Lower lobe of right lung (tissue), 2 donors: ENCODE results near the gene KIAA1217. TPM values are rescaled to one million over a fixed set of nuclear protein-coding genes. Genes with fewer than 3 reads are reported as not detected.

ENCODE experiments used
- ATAC-seq, 2 donors: fragments of 200-7000 bp; cut with Tn5 transposase; one replicate each; pipeline ENCODE4 v1.9.1; 2020 to 2022; ENCODE audit warnings: mild to moderate bottlenecking in 2 of 2, moderate library complexity in 2 of 2
- DNase-seq: peaks from one replicate; pipeline ENCODE4 v3.0.0-alpha.2; 2020
- H3K27ac ChIP-seq: fragments of 200-600 bp; one replicate; pipeline ENCODE4 v1.8.0; 2022
- H3K27me3 ChIP-seq: fragments of 200-600 bp; one replicate; pipeline ENCODE4 v1.8.0; 2022; ENCODE audit warnings: low read depth
- H3K36me3 ChIP-seq: fragments of 200-600 bp; one replicate; pipeline ENCODE4 v1.8.0; 2022; ENCODE audit warnings: mild to moderate bottlenecking
- H3K4me1 ChIP-seq: fragments of 200-600 bp; one replicate; pipeline ENCODE4 v1.8.0; 2022
- H3K4me3 ChIP-seq: fragments of 200-600 bp; one replicate; pipeline ENCODE4 v1.8.0; 2022; ENCODE audit warnings: mild to moderate bottlenecking
- H3K9me3 ChIP-seq: fragments of 200-600 bp; one replicate; pipeline ENCODE4 v1.8.0; 2022
- CTCF ChIP-seq: fragments of 200-600 bp; IDR thresholded peaks from one replicate; pipeline ENCODE4 v1.8.0; 2022; ENCODE audit warnings: antibody characterized with exemption, mild to moderate bottlenecking
- intact Hi-C: fragments of 100-400 bp; cut with DNase I; formaldehyde crosslinking; loops from one replicate; pipeline ENCODE4 v1.11.0; 2022
- total RNA-seq: library from RNA; stranded (reverse); fragmentation: NEBNext Ultra II Directional; extraction: Animal tissue kit (Norgen Biotek cat#: 25700); gene quantifications from one replicate; pipeline ENCODE4 v1.2.1, GENCODE V29; 2021
- donor health status: DM: no; HTN: yes; CAD: no; lungs with severe emphysema.

KIAA1217 gene
- total RNA-seq, 1 donor from 2014 or later, result 37.2 TPM

GRCh38 chr10:24371396-24371795 lies 162.5 kb downstream of the KIAA1217 start:
- ATAC-seq, result no peak
- intact Hi-C loops, result no loop called here
- H3K4me1 ChIP-seq, result no peaks in the 10 kb centered on the region
- H3K36me3 ChIP-seq, result no peaks in the 10 kb centered on the region
- no peak for TF ChIP-seq CTCF
- no peaks in the 10 kb centered on the region for H3K27me3 ChIP-seq
- no peak overlapping the region for H3K27ac ChIP-seq
- H3K9me3 ChIP-seq, result no peaks in the 10 kb centered on the region
- no peak for DNase-seq
- no peak overlapping the region for H3K4me3 ChIP-seq

GRCh38 chr10:24374134-24374915 lies 165.4 kb downstream of the KIAA1217 start:
- Histone ChIP-seq H3K27me3 (no peaks in the 10 kb centered on the region), H3K36me3 (no peaks in the 10 kb centered on the region), H3K4me3 (no peak overlapping the region), H3K9me3 (no peaks in the 10 kb centered on the region), H3K4me1 (no peaks in the 10 kb centered on the region), H3K27ac (no peak overlapping the region)
- ATAC-seq (no peak), DNase-seq (no peak)
- TF ChIP-seq CTCF, result no peak
- intact Hi-C loops, result no loop called here

DNA sequence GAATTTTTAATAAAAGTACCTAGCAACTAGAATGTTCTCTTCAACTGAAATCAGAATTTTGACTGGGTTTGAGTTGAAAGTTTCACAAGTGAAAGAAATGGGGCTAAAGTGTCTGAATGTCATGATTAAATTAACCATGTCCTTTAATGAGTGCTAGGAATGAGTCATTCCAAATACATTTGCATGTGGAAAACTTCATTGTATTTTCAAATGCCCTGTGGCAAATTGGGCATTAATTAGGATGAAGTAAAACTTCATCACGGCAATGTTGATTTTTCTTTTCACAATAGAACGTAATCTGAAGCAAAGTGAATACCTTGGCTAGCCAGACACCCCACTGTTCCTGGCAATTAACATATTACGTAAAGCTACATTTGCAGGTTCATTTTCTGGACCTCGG lies 166.6 kb downstream of the KIAA1217 start:
- intact Hi-C loops, result no loop called here
- Histone ChIP-seq H3K4me3 (no peak overlapping the region), H3K4me1 (no peaks in the 10 kb centered on the region), H3K27ac (no peak overlapping the region), H3K36me3 (no peaks in the 10 kb centered on the region), H3K27me3 (no peaks in the 10 kb centered on the region), H3K9me3 (no peaks in the 10 kb centered on the region)
- no peak for ATAC-seq
- TF ChIP-seq CTCF, result no peak
- no peak for DNase-seq

DNA sequence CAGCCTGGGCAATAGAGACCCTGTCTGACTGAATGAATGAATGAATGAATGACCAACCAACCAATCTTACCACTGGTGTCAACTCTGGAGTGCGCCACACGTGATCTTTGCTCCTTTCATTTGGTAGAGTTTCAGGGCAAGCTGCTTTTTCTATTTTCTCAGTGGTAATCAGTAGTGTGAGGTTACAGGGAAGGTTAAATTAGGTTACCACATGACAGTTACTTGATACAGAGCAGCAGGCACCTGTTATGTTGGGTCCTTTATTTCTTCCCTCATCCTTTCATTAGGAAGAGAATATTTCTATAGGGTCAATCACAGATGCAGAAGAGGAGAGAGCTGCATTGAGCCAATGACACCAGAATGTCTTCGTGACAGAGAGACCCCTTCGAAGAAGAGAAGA lies 167.8 kb downstream of the KIAA1217 start:
- no peak for TF ChIP-seq CTCF
- no peak for DNase-seq
- Histone ChIP-seq H3K9me3 (no peaks in the 10 kb centered on the region), H3K27ac (no peak overlapping the region), H3K27me3 (no peaks in the 10 kb centered on the region), H3K4me3 (no peak overlapping the region), H3K4me1 (no peaks in the 10 kb centered on the region), H3K36me3 (no peaks in the 10 kb centered on the region)
- intact Hi-C loops, result no loop called here
- ATAC-seq, result no peak

DNA sequence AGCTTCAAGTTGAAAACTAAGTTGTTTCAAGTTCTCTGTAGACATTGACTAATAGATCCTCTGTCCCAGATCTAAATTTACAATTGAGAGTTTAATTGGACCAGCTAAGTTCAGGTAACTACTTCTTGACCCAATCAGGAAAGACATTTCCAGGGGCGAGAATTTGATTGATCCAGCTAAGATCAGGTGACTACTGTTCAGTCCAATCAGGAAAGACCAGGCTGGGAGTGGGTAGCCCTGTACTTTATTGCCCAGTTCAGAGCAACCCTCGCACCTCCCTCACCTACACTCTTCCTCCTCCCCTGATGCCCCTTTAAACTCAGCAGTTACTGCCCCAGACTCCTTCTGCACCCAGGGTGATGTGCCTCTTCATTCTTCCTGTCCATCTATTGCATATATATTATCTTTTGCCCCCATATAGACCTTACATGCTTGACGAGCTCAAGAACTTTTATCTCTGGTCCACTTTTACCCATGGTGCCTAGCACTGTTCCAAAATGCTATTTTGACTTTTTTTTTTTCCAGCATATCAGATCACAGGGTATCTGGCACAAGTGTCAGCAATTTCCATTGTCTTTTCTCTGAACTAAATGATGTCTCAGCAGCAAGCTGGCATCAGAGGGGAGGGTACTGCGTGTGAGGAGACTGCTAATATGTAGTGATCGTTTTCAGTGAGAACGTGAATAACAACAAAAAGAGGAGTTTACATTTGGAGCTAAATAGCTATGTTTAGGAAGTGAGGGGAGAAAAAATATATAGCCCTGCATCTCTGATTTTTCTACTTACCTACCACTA lies 169.4 kb downstream of the KIAA1217 start:
- DNase-seq (no peak), ATAC-seq (no peak)
- peaks cover 3% of the 10 kb centered on the region for H3K4me1 ChIP-seq
- no peak for TF ChIP-seq CTCF
- intact Hi-C loops, result no loop called here
- no peak overlapping the region for H3K27ac ChIP-seq
- no peaks in the 10 kb centered on the region for H3K36me3 ChIP-seq
- H3K4me3 ChIP-seq, result no peak overlapping the region
- H3K27me3 ChIP-seq, result no peaks in the 10 kb centered on the region
- no peaks in the 10 kb centered on the region for H3K9me3 ChIP-seq
